Panc1 (cell line): ENCODE results near the gene VPS41. TPM values are rescaled to one million over a fixed set of nuclear protein-coding genes. Genes with fewer than 3 reads are reported as not detected.

Source experiments
- ATAC-seq: fragments of 200-7000 bp; cut with Tn5 transposase; 2 replicates; pipeline ENCODE4 v1.9.1; 2020; ENCODE audit warnings: mild to moderate bottlenecking, moderate library complexity
- BruUV-seq: library from RNA; stranded (reverse); fragments of 400-500 nt; replicated peaks from 2 replicates; lab custom pipeline; 2021; lab: Mats Ljungman, UMichigan
- CTCF ChIA-PET: fragments of 300-600 bp; sonication (Branson Sonifier 250); formaldehyde crosslinking; loops from one replicate; lab custom pipeline; 2022; ENCODE audit warnings: antibody characterized with exemption; lab: Charles Lee
- POLR2A ChIA-PET: fragments of 300-600 bp; sonication (Branson Sonifier 250); formaldehyde crosslinking; loops from one replicate; lab custom pipeline; 2022; ENCODE audit warnings: antibody characterized with exemption; lab: Charles Lee
- DNase-seq: peaks from one replicate; pipeline ENCODE4 v3.0.0-alpha.2; 2010; ENCODE audit warnings: low read depth, low spot score
- H3K27ac ChIP-seq: 2 replicates; pipeline ENCODE4 v1.5.1; 2011; ENCODE audit warnings: mild to moderate bottlenecking, low read length, inconsistent platforms
- H3K27me3 ChIP-seq: fragments of 200-500 bp; sonication (Bioruptor generic); 2 replicates; pipeline ENCODE4 v1.6.0; 2014; ENCODE audit warnings: low read length, inconsistent platforms; ENCODE audit not compliant: control insufficient read depth, insufficient read depth
- H3K36me3 ChIP-seq: fragments of 200-500 bp; sonication (Bioruptor generic); 2 replicates; pipeline ENCODE4 v1.5.1; 2014; ENCODE audit warnings: inconsistent platforms, mild to moderate bottlenecking, low read length, moderate library complexity; ENCODE audit not compliant: control insufficient read depth, insufficient read depth
- H3K4me1 ChIP-seq: 2 replicates; pipeline ENCODE4 v1.5.1; 2011; ENCODE audit warnings: inconsistent platforms, mild to moderate bottlenecking, low read length, moderate library complexity; ENCODE audit not compliant: control insufficient read depth, insufficient read depth
- H3K4me3 ChIP-seq, 2 experiments: 2 replicates each; pipeline ENCODE4 v1.5.1; 2011 to 2012; ENCODE audit warnings: low read depth in 2 of 2, low read length in 2 of 2, mild to moderate bottlenecking in 2 of 2, inconsistent platforms in 1 of 2, moderate library complexity in 1 of 2
- H3K9me3 ChIP-seq: fragments of 200-500 bp; sonication (Bioruptor generic); 2 replicates; pipeline ENCODE4 v1.5.1; 2014; ENCODE audit warnings: low read depth, mild to moderate bottlenecking, inconsistent platforms, low read length, moderate library complexity; ENCODE audit not compliant: control insufficient read depth, insufficient read depth
- POLR2AphosphoS5 ChIP-seq: IDR thresholded peaks from 2 replicates; pipeline ENCODE4 v1.6.1; 2012; ENCODE audit warnings: mild to moderate bottlenecking, low read depth, low read length, moderate library complexity
- SIN3A ChIP-seq: IDR thresholded peaks from 2 replicates; pipeline ENCODE4 v1.6.1; 2012; ENCODE audit warnings: low read depth, mild to moderate bottlenecking, low read length, moderate library complexity, borderline replicate concordance; ENCODE audit not compliant: insufficient read depth
- TCF7L2 ChIP-seq: IDR thresholded peaks from 2 replicates; pipeline ENCODE4 v1.6.1; 2011; ENCODE audit warnings: mild to moderate bottlenecking, low read depth, low read length, inconsistent platforms
- in situ Hi-C: cut with HindIII; loops from 2 replicates; pipeline ENCODE4 v1.10.0; 2016; ENCODE audit warnings: low sequenced_read_pairs, low pct_unique_long_range_greater_than_20kb
- intact Hi-C: fragments of 100-400 bp; cut with micrococcal nuclease; formaldehyde crosslinking; loops from one replicate; pipeline ENCODE4 v1.10.0; 2022; ENCODE audit not compliant: unreplicated experiment
- total RNA-seq: library from RNA; stranded (reverse); gene quantifications from one replicate; pipeline ENCODE4 v1.2.1, GENCODE V29; 2021; ENCODE audit not compliant: unreplicated experiment
- TF ChIP-seq, protein P1 (sequence below): fragments of 450-650 bp; IDR thresholded peaks from 2 replicates; pipeline ENCODE4 v1.5.1; 2017; ENCODE audit warnings: mild to moderate bottlenecking
- TF ChIP-seq, protein P2 (sequence below), 2 experiments: IDR thresholded peaks; 2 replicates each; pipeline ENCODE4 v1.6.1; 2011 to 2012; ENCODE audit warnings: low read depth in 2 of 2, control low read depth in 1 of 2, low read length in 1 of 2, mild to moderate bottlenecking in 1 of 2, moderate library complexity in 1 of 2; ENCODE audit not compliant: insufficient read depth in 1 of 2

VPS41 gene
- total RNA-seq, 1 experiment from 2014 or later: 127 TPM

DNA sequence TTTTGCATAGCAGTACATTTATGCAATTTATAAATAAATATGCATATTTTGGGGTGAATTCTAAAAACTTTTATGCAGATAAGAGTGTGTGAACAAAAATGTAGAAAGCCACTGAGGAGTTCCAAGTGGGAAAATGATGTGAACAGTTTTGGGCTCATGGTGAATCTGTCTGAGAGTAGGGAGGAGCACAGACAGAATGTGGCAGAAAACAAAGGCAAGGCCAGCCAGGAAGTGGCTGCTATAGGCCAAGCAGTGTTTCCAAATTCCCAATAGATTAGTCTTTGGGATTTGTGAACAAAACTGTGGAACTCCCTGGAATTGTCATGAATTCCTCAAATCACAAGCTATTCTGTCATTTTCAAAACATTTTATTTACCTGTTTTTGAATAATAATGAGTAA lies 204.2 kb downstream of the VPS41 start:
- ATAC-seq (no peak), DNase-seq (no peak)
- Histone ChIP-seq H3K4me3 (no peak overlapping the region), H3K36me3 (no peaks in the 10 kb centered on the region), H3K27ac (no peak overlapping the region), H3K27me3 (0 out of 2 replicates have a peak, but pooled peaks cover 4% of the 10 kb centered on the region), H3K9me3 (no peaks in the 10 kb centered on the region), H3K4me1 (no peaks in the 10 kb centered on the region)
- in situ Hi-C loops (no loop called here), intact Hi-C loops (no loop called here)
- POLR2A ChIA-PET: no interaction called here
- TF ChIP-seq TCF7L2: no peak
- TF ChIP-seq POLR2AphosphoS5: no peak
- no peak for TF ChIP-seq SIN3A
- TF ChIP-seq, protein P1, sequence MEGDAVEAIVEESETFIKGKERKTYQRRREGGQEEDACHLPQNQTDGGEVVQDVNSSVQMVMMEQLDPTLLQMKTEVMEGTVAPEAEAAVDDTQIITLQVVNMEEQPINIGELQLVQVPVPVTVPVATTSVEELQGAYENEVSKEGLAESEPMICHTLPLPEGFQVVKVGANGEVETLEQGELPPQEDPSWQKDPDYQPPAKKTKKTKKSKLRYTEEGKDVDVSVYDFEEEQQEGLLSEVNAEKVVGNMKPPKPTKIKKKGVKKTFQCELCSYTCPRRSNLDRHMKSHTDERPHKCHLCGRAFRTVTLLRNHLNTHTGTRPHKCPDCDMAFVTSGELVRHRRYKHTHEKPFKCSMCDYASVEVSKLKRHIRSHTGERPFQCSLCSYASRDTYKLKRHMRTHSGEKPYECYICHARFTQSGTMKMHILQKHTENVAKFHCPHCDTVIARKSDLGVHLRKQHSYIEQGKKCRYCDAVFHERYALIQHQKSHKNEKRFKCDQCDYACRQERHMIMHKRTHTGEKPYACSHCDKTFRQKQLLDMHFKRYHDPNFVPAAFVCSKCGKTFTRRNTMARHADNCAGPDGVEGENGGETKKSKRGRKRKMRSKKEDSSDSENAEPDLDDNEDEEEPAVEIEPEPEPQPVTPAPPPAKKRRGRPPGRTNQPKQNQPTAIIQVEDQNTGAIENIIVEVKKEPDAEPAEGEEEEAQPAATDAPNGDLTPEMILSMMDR: no peak
- TF ChIP-seq, protein P2, sequence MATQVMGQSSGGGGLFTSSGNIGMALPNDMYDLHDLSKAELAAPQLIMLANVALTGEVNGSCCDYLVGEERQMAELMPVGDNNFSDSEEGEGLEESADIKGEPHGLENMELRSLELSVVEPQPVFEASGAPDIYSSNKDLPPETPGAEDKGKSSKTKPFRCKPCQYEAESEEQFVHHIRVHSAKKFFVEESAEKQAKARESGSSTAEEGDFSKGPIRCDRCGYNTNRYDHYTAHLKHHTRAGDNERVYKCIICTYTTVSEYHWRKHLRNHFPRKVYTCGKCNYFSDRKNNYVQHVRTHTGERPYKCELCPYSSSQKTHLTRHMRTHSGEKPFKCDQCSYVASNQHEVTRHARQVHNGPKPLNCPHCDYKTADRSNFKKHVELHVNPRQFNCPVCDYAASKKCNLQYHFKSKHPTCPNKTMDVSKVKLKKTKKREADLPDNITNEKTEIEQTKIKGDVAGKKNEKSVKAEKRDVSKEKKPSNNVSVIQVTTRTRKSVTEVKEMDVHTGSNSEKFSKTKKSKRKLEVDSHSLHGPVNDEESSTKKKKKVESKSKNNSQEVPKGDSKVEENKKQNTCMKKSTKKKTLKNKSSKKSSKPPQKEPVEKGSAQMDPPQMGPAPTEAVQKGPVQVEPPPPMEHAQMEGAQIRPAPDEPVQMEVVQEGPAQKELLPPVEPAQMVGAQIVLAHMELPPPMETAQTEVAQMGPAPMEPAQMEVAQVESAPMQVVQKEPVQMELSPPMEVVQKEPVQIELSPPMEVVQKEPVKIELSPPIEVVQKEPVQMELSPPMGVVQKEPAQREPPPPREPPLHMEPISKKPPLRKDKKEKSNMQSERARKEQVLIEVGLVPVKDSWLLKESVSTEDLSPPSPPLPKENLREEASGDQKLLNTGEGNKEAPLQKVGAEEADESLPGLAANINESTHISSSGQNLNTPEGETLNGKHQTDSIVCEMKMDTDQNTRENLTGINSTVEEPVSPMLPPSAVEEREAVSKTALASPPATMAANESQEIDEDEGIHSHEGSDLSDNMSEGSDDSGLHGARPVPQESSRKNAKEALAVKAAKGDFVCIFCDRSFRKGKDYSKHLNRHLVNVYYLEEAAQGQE (IDR thresholded peaks at IDR 0.05; ENCODE audit: insufficient read depth in 1 of 2, low read depth in 2 of 2, low read length in 1 of 2): no peak
- CTCF ChIA-PET: no interaction called here
- no TSS peak for BruUV-seq

DNA sequence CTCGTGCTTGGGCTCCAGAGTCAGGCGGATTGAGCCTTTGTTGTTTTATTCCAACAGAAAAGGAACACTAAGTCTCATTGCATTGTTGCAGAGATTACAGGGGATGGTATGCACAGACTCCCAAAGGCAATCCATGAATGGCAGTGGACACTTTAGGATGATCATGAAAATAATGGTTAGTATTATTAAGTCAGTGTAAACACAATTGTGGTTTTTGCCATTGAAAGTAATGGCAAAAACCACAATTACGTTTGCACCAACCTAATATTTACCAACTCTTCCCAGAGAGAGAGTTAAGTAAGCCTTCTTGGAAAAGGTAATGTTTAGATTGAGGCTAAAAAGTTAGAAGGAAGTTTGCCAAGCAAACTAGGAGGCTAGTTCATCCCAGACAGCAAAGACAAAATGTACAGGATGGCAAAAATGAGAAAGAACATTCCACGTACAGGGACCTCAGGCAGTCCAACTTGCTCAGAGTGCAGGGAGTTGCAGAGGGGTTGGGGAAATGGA lies 204.9 kb downstream of the VPS41 start:
- no TSS peak for BruUV-seq

More for the DNA sequence above, 204.9 kb downstream of the VPS41 start:
- no peak for DNase-seq
- H3K4me1 ChIP-seq: no peaks in the 10 kb centered on the region
- POLR2A ChIA-PET: no interaction called here
- in situ Hi-C loops (no loop called here), intact Hi-C loops (no loop called here)
- CTCF ChIA-PET: no interaction called here
- H3K4me3 ChIP-seq: no peak overlapping the region
- H3K36me3 ChIP-seq: no peaks in the 10 kb centered on the region
- ATAC-seq: no peak
- H3K27me3 ChIP-seq: 0 out of 2 replicates have a peak, but pooled peaks cover 4% of the 10 kb centered on the region
- TF ChIP-seq SIN3A (no peak), TCF7L2 (no peak), POLR2AphosphoS5 (no peak)
- TF ChIP-seq, protein P1: no peak
- TF ChIP-seq, protein P2 (IDR thresholded peaks at IDR 0.05; ENCODE audit: insufficient read depth in 1 of 2, low read depth in 2 of 2, low read length in 1 of 2): no peak
- H3K27ac ChIP-seq: no peak overlapping the region
- no peaks in the 10 kb centered on the region for H3K9me3 ChIP-seq
